ENCODE results near the gene S100A1.
"Not testable (repeated sequence)": the region's sequence is repeated elsewhere in the genome, so short reads cannot be mapped to it uniquely, and the experiment has no call there.

Gene S100A1

DNA sequence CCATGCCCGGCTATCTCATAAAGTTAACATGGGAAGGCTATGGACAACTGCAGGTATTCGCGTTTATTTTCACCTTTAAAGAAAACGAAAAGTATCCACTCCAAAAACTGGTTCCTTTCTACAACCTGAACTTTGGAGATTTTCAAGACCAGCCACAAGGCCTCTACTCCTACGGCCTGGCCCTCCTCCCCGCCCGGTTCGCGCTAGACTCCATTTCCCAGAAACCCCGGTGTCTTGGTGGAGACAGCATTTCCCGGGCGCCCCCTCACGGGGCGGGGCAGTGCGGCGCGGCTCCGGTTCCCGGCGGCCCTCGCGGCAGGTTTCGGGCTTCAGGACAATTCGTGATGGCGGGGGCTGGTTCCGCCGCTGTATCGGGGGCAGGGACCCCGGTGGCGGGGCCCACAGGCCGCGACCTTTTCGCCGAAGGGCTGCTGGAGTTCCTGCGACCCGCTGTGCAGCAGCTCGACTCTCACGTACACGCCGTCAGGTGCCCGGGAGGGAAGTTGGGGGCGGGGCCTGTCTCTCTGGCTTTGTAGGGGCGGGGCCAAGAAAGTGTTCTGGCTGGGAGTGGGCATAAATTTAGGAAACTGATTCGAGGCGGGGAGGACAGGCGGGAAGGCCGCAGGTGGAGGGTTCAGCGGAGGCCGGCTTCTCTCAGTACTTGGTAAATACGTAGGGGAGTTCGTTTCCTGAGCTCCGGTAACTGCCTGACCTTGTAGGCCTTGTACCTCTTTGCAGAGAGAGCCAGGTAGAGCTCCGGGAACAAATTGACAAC is 30.4 kb downstream of the S100A1 start, which contains the start of gene SNAPIN:
Gene SNAPIN, plus strand, starts transcription at position 304 of the 775 bp plus-strand sequence. Its CDS starts 41 bp downstream, at position 345.
- DNase-seq: peak; percentile 96

DNA sequence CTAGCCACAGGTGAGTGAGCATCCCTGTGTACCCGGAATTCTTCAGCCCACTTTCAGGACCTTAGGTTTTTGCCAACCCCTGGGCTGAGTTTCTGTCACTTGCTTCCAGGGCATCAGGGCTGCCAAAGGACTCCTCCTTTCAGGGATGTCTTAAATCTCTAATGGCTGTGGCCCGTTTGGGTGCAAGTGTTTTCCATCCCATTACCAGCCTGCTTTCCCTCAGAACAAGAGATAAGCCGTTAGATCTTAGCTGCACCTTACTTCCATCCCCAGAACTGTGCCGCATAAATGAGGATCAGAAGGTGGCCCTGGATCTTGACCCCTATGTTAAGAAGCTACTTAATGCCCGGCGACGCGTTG is 30.9 kb downstream of the S100A1 start:
- no peak for DNase-seq

DNA sequence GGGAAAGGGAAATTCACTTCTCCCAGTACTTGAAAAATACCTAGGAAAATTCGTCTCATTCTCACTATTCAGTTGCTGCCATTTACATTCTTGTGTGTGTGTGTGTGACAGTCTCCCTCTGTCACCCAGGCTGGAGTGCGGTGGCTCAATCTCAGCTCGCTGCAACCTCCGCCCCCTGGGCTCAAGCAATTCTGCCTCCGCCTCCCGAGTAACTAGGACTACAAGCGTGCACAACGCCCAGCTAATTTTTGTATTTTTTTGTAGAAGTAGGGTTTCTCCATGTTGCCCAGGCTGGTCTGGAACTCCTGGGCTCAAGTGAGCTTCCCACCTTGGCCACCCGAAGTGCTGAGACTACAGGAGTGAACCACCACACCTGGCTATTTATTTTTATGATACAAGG is 31.4 kb downstream of the S100A1 start:
- no peak for DNase-seq

DNA sequence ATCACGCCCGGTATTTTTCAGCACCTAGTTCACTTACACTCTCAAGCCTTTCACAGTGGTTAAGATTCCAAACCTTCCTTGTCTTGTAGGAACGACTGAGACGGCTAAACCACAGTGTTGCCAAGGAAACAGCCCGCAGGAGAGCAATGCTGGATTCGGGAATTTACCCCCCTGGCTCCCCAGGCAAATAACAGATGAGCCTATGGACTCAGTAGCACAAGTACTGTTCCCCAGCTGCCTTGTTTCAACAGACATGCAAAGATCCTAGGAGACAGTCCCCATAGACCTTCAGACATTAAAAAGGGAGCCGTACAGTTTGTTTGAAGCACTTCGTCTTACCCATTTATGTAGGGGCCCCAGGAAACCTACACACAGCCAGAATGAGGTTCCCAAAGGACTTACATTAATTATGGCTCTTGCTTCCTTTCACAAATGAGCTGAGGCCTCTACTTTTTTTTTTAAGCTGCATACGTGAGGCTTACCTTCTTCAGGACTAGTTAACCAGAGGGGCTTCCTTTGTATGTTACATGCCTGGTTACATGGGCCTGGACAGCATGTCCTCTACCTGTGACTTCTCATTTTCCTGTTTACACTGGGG is 33.0 kb downstream of the S100A1 start:
- DNase-seq: no peak

DNA sequence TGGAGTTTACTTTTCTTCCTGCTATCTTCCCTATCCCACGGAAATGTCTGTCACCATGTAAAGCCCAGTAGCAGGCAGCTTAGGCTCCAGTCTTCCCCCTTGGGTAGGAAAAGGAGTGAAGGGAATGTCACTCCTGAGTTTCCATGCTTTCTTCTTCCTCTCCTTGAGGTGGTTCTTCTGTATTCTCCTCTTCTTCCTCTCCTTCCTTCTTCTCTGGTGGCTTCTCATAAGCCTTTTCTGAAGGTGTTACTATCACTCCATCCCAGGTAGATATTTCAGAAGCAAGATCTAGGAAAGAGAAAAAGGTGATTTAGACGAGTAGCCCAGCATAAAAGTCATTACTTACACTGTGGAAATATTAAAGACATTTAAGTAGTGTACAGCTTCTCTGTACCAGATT is 34.0 kb downstream of the S100A1 start:
- no peak for DNase-seq

DNA sequence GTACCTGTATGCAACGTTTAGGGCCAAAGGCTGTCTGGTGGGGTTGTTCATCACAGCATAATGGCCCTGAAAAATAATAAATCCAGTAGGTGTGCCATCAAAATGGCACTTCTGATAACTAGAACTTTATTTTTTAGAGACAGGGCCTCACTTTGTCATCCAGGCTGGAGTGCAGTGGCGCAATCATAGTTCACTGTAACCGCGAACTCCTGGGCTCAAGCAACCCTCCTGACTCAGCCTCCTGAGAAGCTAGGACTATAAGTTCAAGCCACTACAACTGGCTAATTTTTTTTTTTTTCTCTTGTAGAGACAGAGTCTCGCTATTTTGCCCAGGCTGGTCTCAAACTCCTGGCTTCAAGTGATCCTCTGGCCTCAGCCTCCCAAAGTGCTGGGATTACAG is 35.0 kb downstream of the S100A1 start:
- no peak for DNase-seq

DNA sequence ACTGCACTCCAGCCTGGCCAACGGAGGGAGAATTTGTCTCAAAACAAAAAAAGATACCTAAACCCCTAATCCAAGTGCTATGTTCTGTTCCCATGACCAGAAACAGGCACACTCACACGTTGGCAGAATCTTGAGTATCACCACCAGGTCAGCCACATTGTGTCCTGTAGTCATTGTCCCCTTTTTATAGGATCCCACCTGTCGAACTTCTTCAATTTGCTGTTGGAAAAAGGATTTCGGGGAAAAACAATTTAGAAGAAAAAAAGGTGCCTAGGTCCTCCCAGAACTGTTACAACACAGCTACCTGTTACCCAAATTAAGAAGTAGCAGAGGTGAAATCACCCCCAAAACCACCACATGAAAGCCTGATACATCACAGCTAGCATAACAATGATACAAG is 39.2 kb downstream of the S100A1 start:
- DNase-seq: no peak

- not testable (repeated sequence) for DNase-seq
Measured at GRCh38 chr1:153668672-153669071, 40.4 kb downstream of the S100A1 start.

DNA sequence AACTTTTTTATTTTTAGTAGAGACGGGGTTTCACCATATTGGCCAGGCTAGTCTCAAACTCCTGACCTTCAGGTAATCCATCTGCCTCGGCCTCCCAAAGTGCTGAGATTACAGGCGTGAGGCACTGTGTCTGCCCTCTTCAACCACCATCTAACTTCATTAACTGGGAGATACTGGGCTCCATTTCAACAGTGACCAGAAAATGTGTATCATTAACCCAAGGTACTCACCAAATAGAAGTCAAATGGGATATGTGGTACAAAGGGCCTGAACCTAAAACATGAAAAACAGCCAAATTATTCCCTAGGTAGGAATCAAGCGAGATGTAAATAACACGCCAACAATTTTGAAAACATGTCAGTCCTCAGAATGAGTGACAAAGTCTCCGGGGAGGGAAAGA is 41.4 kb downstream of the S100A1 start:
- no peak for DNase-seq

- DNase-seq: no peak
Measured at GRCh38 chr1:153670257-153670858, 42.1 kb downstream of the S100A1 start.

- DNase-seq: peak; percentile 99
Measured at GRCh38 chr1:153670859-153671627, 42.8 kb downstream of the S100A1 start, which contains the start of gene ILF2. Gene ILF2 (minus strand): TSS chr1:153670993. CDS start chr1:153670922, 71 bp downstream.

GRCh38 chr1:153671628-153672353 is 43.6 kb downstream of the S100A1 start:
- DNase-seq: peak; percentile 44

DNA sequence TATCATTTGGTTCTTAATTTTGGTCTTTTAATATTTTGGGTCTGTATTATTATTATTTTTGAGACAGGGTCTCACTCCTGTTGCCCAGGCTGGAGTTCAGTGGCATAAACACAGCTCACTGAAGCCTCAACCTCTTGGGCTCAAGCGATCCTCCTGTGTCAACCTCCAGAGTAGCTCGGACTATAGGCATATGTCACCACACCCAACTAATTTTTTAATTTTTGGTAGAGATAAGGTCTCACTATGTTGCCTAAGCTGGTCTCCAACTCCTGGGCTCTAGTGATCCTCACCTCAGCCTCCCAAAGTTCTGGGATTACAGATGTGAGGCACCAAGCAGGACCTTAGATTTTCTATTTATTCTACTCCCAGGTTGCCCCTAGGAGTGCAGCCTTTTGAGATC is 45.3 kb downstream of the S100A1 start:
- no peak for DNase-seq

DNA sequence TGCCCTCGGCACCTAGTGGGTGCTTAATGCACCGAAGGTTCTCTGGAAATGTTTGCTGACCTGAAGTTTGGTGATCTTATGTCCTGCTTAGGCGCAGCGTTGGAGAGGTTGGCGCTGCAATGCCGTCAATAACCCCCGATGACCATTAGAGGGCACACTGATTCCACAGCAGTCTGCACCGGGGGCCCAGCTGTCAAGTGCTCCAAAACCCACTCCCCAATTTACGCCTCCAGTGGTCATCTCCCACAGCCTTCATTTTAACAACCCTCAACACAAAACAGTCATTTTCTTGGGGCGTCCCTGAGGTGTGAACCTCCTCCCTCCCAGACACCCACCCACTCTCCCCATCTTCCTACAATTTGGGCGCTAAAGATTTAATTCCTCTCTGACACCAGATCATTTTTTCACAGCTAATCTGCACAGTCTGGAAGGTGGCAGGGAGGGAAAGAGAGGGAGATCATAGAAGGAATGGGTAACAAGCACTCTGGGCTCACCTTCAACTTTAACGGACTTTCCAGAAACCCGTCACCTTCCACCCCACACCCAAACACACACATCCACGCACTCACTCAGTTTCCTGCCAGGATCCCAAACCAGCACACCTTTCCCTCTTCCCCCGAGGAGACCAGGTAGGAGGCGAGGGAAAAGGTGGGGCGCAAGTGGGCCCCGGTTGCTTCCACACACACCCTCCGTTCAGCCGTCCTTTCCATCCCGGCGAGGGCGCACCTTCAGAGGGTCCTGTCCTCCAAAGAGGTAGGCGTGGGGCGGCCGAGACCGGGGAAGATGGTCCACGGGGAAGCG is 49.7 kb downstream of the S100A1 start:
- peak; percentile 58 for DNase-seq

GRCh38 chr1:153678519-153679336 is 50.5 kb downstream of the S100A1 start, which contains the start of gene NPR1:
Gene NPR1 (plus strand): TSS chr1:153678688. CDS start chr1:153679109, 421 bp downstream.
- peak; percentile 67 for DNase-seq

GRCh38 chr1:153679337-153680119 is 51.3 kb downstream of the S100A1 start:
- DNase-seq: peak; percentile 38

DNA sequence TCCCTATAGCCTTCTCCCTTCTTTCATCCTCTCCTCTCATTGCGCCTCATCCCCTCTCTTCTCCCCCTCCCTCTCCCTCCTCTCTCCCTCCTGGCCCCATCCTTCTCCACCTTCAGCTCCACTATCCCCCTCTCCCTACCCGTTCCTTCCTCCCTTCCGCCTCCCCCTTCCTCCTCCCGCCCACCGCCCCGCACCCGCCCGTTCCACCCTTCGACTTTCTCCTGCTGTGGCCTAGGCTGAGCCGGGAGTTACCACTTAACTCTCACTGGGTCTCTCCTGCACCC is 51.8 kb downstream of the S100A1 start:
- no peak for DNase-seq
